Loucy (cell line): ENCODE data around the gene RNF169.

ENCODE experiments used
- CTCF ChIP-seq: fragments of 200-600 bp; sonication (generic); conservative IDR thresholded peaks from 2 replicates; pipeline ENCODE4 v1.5.1; 2014; ENCODE audit warnings: mild to moderate bottlenecking, antibody characterized with exemption, low read length
- EZH2phosphoT487 ChIP-seq: fragments of 200-600 bp; IDR thresholded peaks from 2 replicates; pipeline ENCODE4 v1.6.1; 2018; ENCODE audit warnings: antibody characterized with exemption, mild to moderate bottlenecking, moderate library complexity, borderline replicate concordance

- TF ChIP-seq CTCF (no peak), EZH2phosphoT487 (no peak)
These were observed 29.6 kb upstream of the RNF169 start for GRCh38 chr11:74719011-74719410.
